HEK293 (cell line): ENCODE results near the gene HOXB9.

Experiments
- CTCF ChIA-PET: fragments of 350-600 bp; formaldehyde crosslinking; extraction: SDS; loops from one replicate; lab custom pipeline; 2021; ENCODE audit warnings: antibody characterized with exemption; lab: Yijun Ruan, JAX
- POLR2A ChIA-PET: fragments of 300-600 bp; formaldehyde crosslinking; extraction: SDS; loops from one replicate; lab custom pipeline; 2020; ENCODE audit warnings: antibody characterized with exemption, inconsistent platforms; lab: Yijun Ruan, JAX
- H3K27ac ChIP-seq: fragments of 200-500 bp; sonication (Bioruptor generic); 2 replicates; pipeline ENCODE4 v1.5.1; 2014; ENCODE audit warnings: low read depth, low read length, control low read depth, inconsistent platforms; ENCODE audit errors: extremely low read depth
- H3K36me3 ChIP-seq, 2 experiments: fragments of 200-500 bp in 1 of 2; sonication (Bioruptor generic) in 1 of 2; 1 replicate in 1 of 2; 2 replicates in 1 of 2; pipeline ENCODE4 v1.5.1; 2014 to 2017; ENCODE audit warnings: inconsistent platforms in 2 of 2, low read length in 2 of 2; ENCODE audit not compliant: control insufficient read depth in 2 of 2, insufficient read depth in 1 of 2
- H3K4me1 ChIP-seq: fragments of 200-500 bp; sonication (Bioruptor generic); 2 replicates; pipeline ENCODE4 v1.5.1; 2014; ENCODE audit warnings: mild to moderate bottlenecking, low read length, inconsistent platforms; ENCODE audit not compliant: control insufficient read depth, insufficient read depth
- H3K4me3 ChIP-seq: 2 replicates; pipeline ENCODE4 v1.5.1; 2011; ENCODE audit warnings: low read depth, mild to moderate bottlenecking, control low read depth, low read length, moderate library complexity
- H3K9me3 ChIP-seq: fragments of 200-500 bp; sonication (Bioruptor generic); 2 replicates; pipeline ENCODE4 v1.5.1; 2014; ENCODE audit warnings: low read depth, low read length, inconsistent platforms; ENCODE audit not compliant: control insufficient read depth, insufficient read depth
- BCL11A ChIP-seq: fragments of 450-650 bp; formaldehyde crosslinking; IDR thresholded peaks from 2 replicates; pipeline ENCODE4 v1.5.1; 2016; ENCODE audit warnings: low read depth, missing biosample characterization, missing genetic modification characterization
- BCL11B ChIP-seq: fragments of 450-650 bp; formaldehyde crosslinking; IDR thresholded peaks from 2 replicates; pipeline ENCODE4 v1.5.1; 2016; ENCODE audit warnings: low read depth, missing biosample characterization, missing genetic modification characterization
- EGR2 ChIP-seq: fragments of 450-650 bp; formaldehyde crosslinking; IDR thresholded peaks from 2 replicates; pipeline ENCODE4 v1.5.1; 2016; ENCODE audit warnings: low read depth, missing biosample characterization, missing genetic modification characterization
- ELK4 ChIP-seq: IDR thresholded peaks from 2 replicates; pipeline ENCODE4 v1.6.1; 2011; ENCODE audit warnings: mild to moderate bottlenecking, low read depth, low read length, borderline replicate concordance
- GLIS1 ChIP-seq: fragments of 450-650 bp; formaldehyde crosslinking; IDR thresholded peaks from 2 replicates; pipeline ENCODE4 v1.5.1; 2016; ENCODE audit warnings: missing biosample characterization, missing genetic modification characterization
- GLIS2 ChIP-seq: fragments of 450-650 bp; formaldehyde crosslinking; IDR thresholded peaks from 2 replicates; pipeline ENCODE4 v1.5.1; 2016; ENCODE audit warnings: missing biosample characterization, missing genetic modification characterization
- KLF1 ChIP-seq: fragments of 450-650 bp; formaldehyde crosslinking; IDR thresholded peaks from 2 replicates; pipeline ENCODE4 v1.5.1; 2016; ENCODE audit warnings: missing biosample characterization, missing genetic modification characterization
- KLF10 ChIP-seq: fragments of 450-650 bp; IDR thresholded peaks from 2 replicates; pipeline ENCODE4 v1.5.1; 2018; ENCODE audit warnings: missing biosample characterization, mild to moderate bottlenecking, missing genetic modification characterization
- PATZ1 ChIP-seq: fragments of 450-650 bp; formaldehyde crosslinking; IDR thresholded peaks from 2 replicates; pipeline ENCODE4 v1.5.1; 2016; ENCODE audit warnings: missing biosample characterization, missing genetic modification characterization
- PRDM1 ChIP-seq: fragments of 450-650 bp; formaldehyde crosslinking; IDR thresholded peaks from 2 replicates; pipeline ENCODE4; 2016; ENCODE audit warnings: missing biosample characterization, missing genetic modification characterization
- SP3 ChIP-seq: fragments of 450-650 bp; formaldehyde crosslinking; IDR thresholded peaks from 2 replicates; pipeline ENCODE4 v1.5.1; 2016; ENCODE audit warnings: missing biosample characterization, missing genetic modification characterization
- TCF7L2 ChIP-seq: IDR thresholded peaks from 2 replicates; pipeline ENCODE4 v1.6.1; 2011; ENCODE audit warnings: low read depth, mild to moderate bottlenecking, inconsistent platforms, low read length, moderate library complexity, borderline replicate concordance
- ZBTB17 ChIP-seq: fragments of 450-650 bp; formaldehyde crosslinking; IDR thresholded peaks from 2 replicates; pipeline ENCODE4 v1.5.1; 2016; ENCODE audit warnings: missing biosample characterization, missing genetic modification characterization
- ZFHX2 ChIP-seq: fragments of 450-650 bp; formaldehyde crosslinking; conservative IDR thresholded peaks from 2 replicates; pipeline ENCODE4 v1.5.1; 2016; ENCODE audit warnings: missing biosample characterization, missing genetic modification characterization
- ZNF112 ChIP-seq: fragments of 450-650 bp; formaldehyde crosslinking; IDR thresholded peaks from 2 replicates; pipeline ENCODE4 v1.5.0; 2017; ENCODE audit warnings: missing biosample characterization, missing genetic modification characterization
- ZNF169 ChIP-seq: fragments of 450-650 bp; formaldehyde crosslinking; IDR thresholded peaks from 2 replicates; pipeline ENCODE4 v1.5.1; 2016; ENCODE audit warnings: missing biosample characterization, missing genetic modification characterization
- ZNF19 ChIP-seq: fragments of 450-650 bp; formaldehyde crosslinking; IDR thresholded peaks from 2 replicates; pipeline ENCODE4; 2016; ENCODE audit warnings: missing biosample characterization, missing genetic modification characterization, low read depth
- ZNF223 ChIP-seq: fragments of 450-650 bp; formaldehyde crosslinking; IDR thresholded peaks from 2 replicates; pipeline ENCODE4 v1.5.1; 2016; ENCODE audit warnings: missing biosample characterization, missing genetic modification characterization
- ZNF302 ChIP-seq: fragments of 450-650 bp; formaldehyde crosslinking; IDR thresholded peaks from 2 replicates; pipeline ENCODE4 v1.5.1; 2016; ENCODE audit warnings: missing biosample characterization, missing genetic modification characterization, low read depth
- ZNF335 ChIP-seq: fragments of 450-650 bp; formaldehyde crosslinking; conservative IDR thresholded peaks from 2 replicates; pipeline ENCODE4 v1.5.1; 2016; ENCODE audit warnings: missing biosample characterization, missing genetic modification characterization
- ZNF473 ChIP-seq: fragments of 450-650 bp; formaldehyde crosslinking; IDR thresholded peaks from 2 replicates; pipeline ENCODE4 v1.5.1; 2017; ENCODE audit warnings: missing biosample characterization, missing genetic modification characterization
- ZNF558 ChIP-seq: fragments of 450-650 bp; formaldehyde crosslinking; IDR thresholded peaks from 2 replicates; pipeline ENCODE4 v1.5.1; 2016; ENCODE audit warnings: missing biosample characterization, missing genetic modification characterization
- ZNF623 ChIP-seq: fragments of 450-650 bp; formaldehyde crosslinking; IDR thresholded peaks from 2 replicates; pipeline ENCODE4 v1.5.1; 2016; ENCODE audit warnings: missing biosample characterization, missing genetic modification characterization
- ZNF664 ChIP-seq: fragments of 450-650 bp; formaldehyde crosslinking; IDR thresholded peaks from 2 replicates; pipeline ENCODE4 v1.5.1; 2016; ENCODE audit warnings: missing biosample characterization, missing genetic modification characterization
- ZNF747 ChIP-seq: fragments of 450-650 bp; formaldehyde crosslinking; IDR thresholded peaks from 2 replicates; pipeline ENCODE4 v1.5.1; 2016; ENCODE audit warnings: missing biosample characterization, missing genetic modification characterization
- ZNF776 ChIP-seq: fragments of 450-650 bp; formaldehyde crosslinking; IDR thresholded peaks from 2 replicates; pipeline ENCODE4 v1.5.0; 2017; ENCODE audit warnings: missing biosample characterization, missing genetic modification characterization, borderline replicate concordance
- TF ChIP-seq, protein P1 (sequence below): fragments of 450-650 bp; formaldehyde crosslinking; IDR thresholded peaks from 2 replicates; pipeline ENCODE4 v1.5.1; 2017; ENCODE audit warnings: missing biosample characterization, missing genetic modification characterization
- TF ChIP-seq, protein P2 (sequence below): fragments of 450-650 bp; formaldehyde crosslinking; IDR thresholded peaks from 2 replicates; pipeline ENCODE4 v1.5.1; 2016; ENCODE audit warnings: missing biosample characterization, missing genetic modification characterization

HOXB9 gene

DNA sequence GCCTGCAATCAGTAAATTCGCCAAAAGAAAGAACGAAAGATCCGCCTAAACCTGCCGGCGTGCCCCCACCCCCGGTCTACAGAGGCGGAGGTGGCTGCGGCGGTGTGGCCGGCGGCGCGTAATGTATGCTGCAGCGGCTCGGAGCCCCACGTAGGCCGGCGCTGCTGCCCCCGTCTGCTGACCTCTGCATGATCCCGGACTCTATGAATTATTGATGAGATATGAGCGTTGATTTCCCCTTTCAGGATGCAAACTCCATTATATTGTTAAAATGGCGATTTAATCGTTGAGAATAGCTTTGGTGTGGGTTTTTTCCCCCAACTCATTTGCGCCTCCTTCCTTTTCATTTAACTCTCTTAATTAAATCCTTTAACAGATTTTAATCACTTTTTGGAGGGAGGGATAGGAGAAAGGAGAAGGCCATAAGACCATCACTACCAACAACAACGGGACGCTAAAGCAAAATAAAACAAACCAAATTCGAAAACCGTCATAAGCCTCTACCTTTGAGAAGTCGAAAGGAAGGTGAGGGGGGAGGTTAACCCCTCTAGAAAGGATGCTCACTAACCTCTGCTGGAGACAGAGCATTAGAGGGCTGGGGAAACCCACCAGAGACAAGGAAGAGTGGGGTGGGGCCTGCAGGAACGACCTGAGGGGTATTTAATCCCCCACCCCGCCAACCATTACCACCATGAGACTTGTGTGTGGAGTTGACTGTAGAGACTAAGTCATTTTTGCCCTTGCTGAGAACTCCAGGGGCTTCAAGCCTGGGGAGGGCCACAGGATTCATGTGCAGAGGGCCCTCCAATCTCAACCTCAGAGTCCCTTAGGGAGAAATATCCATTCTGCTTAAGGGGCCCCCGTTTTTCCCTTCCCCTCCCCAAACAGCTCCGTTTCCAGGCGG is 39.6 kb downstream of the HOXB9 start:
- H3K9me3 ChIP-seq = no peaks in the 10 kb centered on the region
- H3K27ac ChIP-seq = peak overlapping the region; percentile 92
- peaks cover 50% of the 10 kb centered on the region for H3K4me1 ChIP-seq
- POLR2A ChIA-PET = interaction anchor here (0.5 to 2.4 kb wide), 6 partner anchors 10 to 411 kb away, joined by 3 to 9 read pairs (median 6); partner anchors contain the start of gene IGF2BP1
- peak overlapping the region; percentile 38 for H3K4me3 ChIP-seq
- TF ChIP-seq ZNF335 (no peak), BCL11B (0 out of 2 replicates have a peak, but pooled peaks have one; percentile 16), ZNF776 (tag by site-specific recombination) (no peak), ZNF558 (no peak), TCF7L2 (0 out of 2 replicates have a peak, but pooled peaks have one; percentile 11), EGR2 (tag by site-specific recombination) (peak; percentile 93), GLIS1 (tag by site-specific recombination) (peak; percentile 50), ZNF747 (tag by site-specific recombination) (no peak), ZNF623 (no peak), ZBTB17 (tag by site-specific recombination) (no peak), SP3 (tag by site-specific recombination) (0 out of 2 replicates have a peak, but pooled peaks have one; percentile 3), ZNF19 (no peak), ZFHX2 (tag by site-specific recombination) (peak; percentile 94), KLF10 (0 out of 2 replicates have a peak, but pooled peaks have one; percentile 22), ZNF664 (tag by site-specific recombination) (no peak), GLIS2 (peak; percentile 16; the same call in 1 of the 2 replicates), ZNF169 (tag by site-specific recombination) (no peak), ZNF302 (tag by site-specific recombination) (no peak), PATZ1 (peak; percentile 76), ZNF223 (tag by site-specific recombination) (no peak), BCL11A (tag by site-specific recombination) (peak; percentile 37; the same call in 1 of the 2 replicates)
- TF ChIP-seq, protein P1, sequence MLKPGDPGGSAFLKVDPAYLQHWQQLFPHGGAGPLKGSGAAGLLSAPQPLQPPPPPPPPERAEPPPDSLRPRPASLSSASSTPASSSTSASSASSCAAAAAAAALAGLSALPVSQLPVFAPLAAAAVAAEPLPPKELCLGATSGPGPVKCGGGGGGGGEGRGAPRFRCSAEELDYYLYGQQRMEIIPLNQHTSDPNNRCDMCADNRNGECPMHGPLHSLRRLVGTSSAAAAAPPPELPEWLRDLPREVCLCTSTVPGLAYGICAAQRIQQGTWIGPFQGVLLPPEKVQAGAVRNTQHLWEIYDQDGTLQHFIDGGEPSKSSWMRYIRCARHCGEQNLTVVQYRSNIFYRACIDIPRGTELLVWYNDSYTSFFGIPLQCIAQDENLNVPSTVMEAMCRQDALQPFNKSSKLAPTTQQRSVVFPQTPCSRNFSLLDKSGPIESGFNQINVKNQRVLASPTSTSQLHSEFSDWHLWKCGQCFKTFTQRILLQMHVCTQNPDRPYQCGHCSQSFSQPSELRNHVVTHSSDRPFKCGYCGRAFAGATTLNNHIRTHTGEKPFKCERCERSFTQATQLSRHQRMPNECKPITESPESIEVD = no peak
- H3K36me3 ChIP-seq = peaks cover 0 to 29% of the 10 kb centered on the region in 2 experiments; a peak in 2 of 3 replicates
- CTCF ChIA-PET = interaction anchor here (0.6 to 3.2 kb wide), 16 partner anchors 17 to 557 kb away, joined by 3 to 18 read pairs (median 4); no protein-coding TSS in a partner anchor

DNA sequence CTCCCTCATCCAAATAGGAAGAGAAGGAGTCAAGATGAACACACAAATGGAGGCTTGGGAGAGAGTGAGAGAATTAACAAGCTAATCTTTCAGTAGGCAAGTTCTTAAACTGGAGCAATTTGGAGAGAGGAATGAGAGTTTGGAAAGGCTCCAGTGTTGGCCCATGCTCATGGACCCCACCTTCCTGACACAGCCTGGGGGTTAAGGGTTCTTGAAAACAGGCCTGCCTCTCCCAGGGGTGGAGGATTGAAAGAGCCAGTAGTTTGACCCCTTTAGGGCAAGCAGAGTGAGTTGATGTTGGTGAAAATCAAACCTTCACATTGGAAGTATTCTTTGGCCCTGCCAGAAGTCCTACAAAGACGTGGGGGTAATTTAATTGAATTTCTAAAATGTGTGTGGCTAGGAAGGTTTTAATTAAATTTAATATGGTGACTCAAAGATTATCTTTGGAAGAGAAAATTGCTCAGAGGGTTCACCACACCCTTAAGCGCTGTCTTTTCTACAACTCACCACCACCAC is 41.9 kb downstream of the HOXB9 start:
- H3K27ac ChIP-seq = peak overlapping the region; percentile 92
- no peak overlapping the region for H3K4me3 ChIP-seq
- H3K9me3 ChIP-seq = no peaks in the 10 kb centered on the region
- peaks cover 57% of the 10 kb centered on the region for H3K4me1 ChIP-seq
- H3K36me3 ChIP-seq = peaks cover 0 to 21% of the 10 kb centered on the region in 2 experiments; a peak in 1 of 3 replicates
- ChIA-PET POLR2A (interaction anchor here (1.1 to 1.2 kb wide), 2 partner anchors 26 to 43 kb away, joined by 3 to 5 read pairs; no protein-coding TSS in a partner anchor), CTCF (interaction anchor here (0.6 to 2.4 kb wide), 11 partner anchors 9 to 369 kb away, joined by 3 to 15 read pairs (median 5); partner anchors contain the start of gene HOXB5)
- TF ChIP-seq PRDM1 (tag by site-specific recombination) (peak; percentile 65), GLIS1 (tag by site-specific recombination) (peak; percentile 49; the same call in 1 of the 2 replicates), ZNF473 (no peak), ELK4 (no peak), ZNF335 (peak; percentile 39), ZNF112 (no peak), BCL11A (tag by site-specific recombination) (0 out of 2 replicates have a peak, but pooled peaks have one; percentile 27), KLF1 (tag by site-specific recombination) (peak; percentile 66; the same call in 1 of the 2 replicates)
- TF ChIP-seq, protein P2, sequence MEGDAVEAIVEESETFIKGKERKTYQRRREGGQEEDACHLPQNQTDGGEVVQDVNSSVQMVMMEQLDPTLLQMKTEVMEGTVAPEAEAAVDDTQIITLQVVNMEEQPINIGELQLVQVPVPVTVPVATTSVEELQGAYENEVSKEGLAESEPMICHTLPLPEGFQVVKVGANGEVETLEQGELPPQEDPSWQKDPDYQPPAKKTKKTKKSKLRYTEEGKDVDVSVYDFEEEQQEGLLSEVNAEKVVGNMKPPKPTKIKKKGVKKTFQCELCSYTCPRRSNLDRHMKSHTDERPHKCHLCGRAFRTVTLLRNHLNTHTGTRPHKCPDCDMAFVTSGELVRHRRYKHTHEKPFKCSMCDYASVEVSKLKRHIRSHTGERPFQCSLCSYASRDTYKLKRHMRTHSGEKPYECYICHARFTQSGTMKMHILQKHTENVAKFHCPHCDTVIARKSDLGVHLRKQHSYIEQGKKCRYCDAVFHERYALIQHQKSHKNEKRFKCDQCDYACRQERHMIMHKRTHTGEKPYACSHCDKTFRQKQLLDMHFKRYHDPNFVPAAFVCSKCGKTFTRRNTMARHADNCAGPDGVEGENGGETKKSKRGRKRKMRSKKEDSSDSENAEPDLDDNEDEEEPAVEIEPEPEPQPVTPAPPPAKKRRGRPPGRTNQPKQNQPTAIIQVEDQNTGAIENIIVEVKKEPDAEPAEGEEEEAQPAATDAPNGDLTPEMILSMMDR (tag by site-specific recombination) = no peak
